Activated CD8-positive, alpha-beta memory T cell treated with anti-CD3 and anti-CD28 coated beads for 4 hours (primary cell): ENCODE measurements around the gene CEPT1.

Experiments
- DNase-seq, 2 donors: peaks; one replicate each; pipeline ENCODE4 v3.0.0-alpha.2; 2020; ENCODE audit warnings: low read depth in 2 of 2

The CEPT1 gene

DNA sequence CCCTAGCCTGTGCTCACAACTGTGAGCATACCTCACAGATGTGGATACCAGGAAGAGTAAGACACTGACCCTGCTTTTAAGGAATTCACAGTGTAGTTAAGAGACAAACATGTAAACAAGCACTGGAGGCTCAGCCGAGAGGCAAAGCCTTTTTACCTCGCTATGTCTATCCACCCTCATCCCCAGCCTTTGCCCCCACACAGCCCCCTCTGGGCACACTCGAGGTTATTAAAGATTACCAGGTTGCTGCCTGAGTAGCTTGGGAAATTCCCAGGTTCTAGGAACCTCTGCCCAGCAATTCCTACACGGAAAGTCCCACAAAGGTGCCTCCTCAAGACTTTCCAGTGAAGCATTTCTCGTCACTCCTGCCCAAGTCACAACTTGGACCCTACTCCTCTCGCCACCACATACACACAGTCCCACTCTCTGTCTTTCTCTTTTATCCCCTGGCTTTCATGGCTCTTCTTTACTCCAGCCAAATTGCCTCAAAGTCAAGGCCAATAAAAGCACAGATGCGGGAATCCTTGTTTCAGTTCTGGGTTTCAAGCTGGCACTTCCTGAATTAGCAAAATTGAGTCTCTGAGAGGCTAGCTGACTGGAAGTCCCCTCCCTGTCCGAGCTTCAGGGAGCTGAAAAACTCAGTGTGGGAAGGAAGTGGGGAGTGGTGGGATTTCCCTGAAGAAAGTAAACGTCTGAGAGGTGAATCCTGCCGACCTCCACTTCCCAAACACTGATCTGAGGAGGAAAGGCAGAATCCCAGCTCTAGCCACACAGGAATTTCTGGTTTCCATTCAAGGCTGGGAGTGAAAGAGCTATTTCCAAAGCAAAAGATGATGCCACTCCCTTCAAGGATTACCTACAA lies 52.9 kb downstream of the CEPT1 start:
- DNase-seq = no peak

GRCh38 chr1:111193712-111194480 lies 53.9 kb downstream of the CEPT1 start:
- DNase-seq = no peak

- no peak for DNase-seq
These were observed 55.1 kb downstream of the CEPT1 start for GRCh38 chr1:111195002-111195684.

DNA sequence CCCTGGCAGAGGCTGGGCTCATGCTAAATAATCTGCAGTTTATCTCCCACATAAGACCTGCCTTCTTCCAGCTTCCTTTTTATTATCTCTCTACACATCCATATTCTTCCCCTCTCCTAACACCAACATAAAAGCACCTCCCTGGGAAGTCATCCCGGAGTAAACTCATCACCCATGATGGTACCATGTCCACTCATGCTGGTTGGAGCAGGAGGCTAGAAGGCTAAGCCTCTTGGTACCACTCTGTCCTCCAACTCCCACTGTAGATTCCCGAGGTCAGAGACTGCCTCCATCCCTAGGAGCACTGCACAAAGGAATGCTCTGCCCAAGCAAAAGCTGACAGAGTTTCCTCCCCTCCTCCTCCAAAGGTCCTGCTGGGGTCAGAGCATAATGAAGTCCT lies 56.2 kb downstream of the CEPT1 start:
- no peak for DNase-seq

DNA sequence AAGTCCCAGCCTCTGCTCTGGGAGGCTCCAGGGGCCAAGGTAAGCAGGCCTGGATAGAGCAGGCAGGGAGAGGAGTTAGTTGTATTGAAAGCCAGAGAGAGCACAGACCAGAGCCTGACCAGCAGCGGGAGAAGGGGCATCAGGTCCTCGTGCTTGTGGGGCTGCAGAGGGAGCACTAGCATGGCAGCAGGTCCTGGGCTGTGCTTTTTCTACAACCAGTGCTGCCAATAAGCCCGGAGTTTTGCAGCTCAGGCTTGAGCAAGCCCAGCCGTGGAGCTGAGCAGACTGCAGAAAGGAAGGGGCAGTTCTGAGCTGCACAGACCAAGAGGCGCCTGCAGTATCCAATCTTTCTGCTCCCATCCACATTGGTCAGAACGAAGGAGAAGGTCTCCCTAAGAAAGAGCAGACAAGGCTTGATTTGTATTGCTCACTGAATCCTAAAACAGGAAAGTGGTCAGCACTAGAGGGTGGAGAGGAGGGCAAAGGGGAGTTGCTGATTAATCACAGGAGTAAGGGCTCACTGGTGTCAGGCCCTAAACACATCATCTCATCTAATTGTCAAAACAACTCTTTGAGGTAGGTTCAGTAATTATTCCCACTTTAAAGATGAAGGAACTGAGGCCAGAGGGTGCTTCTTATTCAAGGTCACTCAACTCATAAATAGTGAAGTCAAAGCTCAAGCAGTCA lies 57.7 kb downstream of the CEPT1 start:
- DNase-seq = no peak

GRCh38 chr1:111198836-111199235 lies 58.8 kb downstream of the CEPT1 start:
- DNase-seq = no peak

DNA sequence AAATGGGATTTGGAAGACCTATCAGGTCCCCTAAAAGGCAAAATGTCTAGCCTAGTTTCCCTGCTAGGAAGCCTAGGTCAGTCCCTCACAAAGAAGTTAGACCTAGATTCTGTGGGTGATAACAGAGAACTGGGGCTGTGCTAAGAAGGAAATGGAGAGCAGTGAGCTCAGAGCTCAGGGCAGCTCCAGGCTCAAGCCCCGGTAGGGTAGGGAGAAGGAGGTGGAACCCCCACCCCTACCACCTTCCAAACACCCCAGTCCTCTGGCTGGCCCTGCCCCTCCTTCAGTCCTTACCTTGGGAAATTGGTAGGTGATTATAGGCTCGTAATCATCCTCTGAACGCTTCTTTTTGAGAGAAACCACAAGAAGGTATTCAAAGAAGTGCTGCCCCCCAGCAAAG lies 59.3 kb downstream of the CEPT1 start:
- no peak for DNase-seq

GRCh38 chr1:111199881-111200801 lies 60.1 kb downstream of the CEPT1 start, which contains the start of gene DENND2D:
Gene DENND2D, minus strand, starts transcription at chr1:111200646. Its CDS starts 187 bp downstream, at chr1:111200459.
- no peak for DNase-seq

- DNase-seq = no peak
These were observed 60.8 kb downstream of the CEPT1 start for GRCh38 chr1:111200802-111201161.

GRCh38 chr1:111201275-111202090 lies 61.5 kb downstream of the CEPT1 start:
- no peak for DNase-seq

GRCh38 chr1:111202366-111202706 lies 62.3 kb downstream of the CEPT1 start:
- DNase-seq = no peak

DNA sequence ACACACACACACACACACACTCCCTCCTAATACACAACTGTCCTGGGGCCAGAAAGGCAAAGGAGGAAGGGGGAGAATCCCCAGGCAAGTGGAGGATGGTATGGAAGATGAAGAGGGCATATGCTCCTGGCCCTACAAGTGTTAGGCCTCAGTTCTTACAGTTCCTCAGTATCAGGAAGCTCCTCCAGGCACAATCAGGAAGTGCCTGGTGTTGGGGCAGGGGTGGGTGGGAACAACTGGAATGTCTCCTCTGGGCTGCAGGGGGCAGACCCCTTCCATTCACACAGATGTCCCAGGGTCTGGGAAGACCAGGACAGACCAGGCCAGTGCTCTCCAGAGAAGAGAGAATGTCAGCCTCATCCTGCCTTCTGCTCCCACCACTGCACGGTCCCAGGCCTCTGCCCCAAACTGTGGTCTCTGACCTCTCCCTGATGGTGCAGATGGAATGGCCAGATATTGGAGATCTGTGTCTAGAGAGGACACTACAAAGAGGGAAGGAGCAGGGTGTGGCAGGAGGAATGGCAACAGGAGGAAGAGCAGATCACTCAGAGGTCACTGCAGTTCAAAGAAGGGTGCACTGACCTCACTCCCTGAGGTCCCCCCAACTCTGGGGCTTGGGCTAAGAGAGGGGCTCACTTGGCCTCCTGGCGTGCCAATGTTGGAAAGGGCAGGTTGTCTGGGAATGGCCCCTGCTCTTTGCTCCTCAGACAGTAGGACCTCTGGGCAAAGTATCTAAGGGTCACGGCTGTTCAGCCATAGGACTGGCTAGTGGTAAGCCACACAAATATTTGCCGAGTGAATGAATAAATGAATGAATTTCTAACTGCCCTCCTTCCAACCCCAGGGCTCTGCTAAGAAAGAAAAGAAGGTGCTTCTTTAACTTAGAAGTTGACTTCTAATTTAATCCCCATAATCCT lies 62.9 kb downstream of the CEPT1 start:
- DNase-seq = no peak

DNA sequence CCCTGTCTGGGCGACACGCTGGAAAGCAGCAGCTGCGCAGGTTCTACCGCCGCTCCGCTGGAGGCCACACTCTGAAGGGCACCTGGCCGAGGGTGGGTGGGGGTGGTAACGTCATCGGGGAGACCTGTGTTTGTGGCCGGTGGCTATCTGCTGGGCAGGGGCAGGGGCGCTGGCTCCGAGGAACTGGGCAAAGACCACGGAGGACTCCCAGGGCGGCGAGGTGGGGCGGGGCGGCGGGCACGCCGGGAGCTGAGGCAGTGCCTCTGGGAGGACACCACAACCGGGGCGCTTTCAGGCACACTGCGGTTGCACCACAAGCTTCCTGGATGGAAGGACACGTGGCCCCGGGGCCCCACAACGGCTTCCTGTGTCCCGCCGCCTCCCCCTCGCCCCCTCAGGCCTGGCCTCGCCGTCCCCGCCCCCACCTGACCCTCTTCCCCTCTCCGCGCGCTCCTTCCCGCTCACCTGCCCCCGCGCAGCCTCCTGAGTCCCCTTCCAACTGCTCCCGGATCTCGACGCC lies 63.7 kb downstream of the CEPT1 start:
- peak; percentile 59 to 78 for DNase-seq

DNA sequence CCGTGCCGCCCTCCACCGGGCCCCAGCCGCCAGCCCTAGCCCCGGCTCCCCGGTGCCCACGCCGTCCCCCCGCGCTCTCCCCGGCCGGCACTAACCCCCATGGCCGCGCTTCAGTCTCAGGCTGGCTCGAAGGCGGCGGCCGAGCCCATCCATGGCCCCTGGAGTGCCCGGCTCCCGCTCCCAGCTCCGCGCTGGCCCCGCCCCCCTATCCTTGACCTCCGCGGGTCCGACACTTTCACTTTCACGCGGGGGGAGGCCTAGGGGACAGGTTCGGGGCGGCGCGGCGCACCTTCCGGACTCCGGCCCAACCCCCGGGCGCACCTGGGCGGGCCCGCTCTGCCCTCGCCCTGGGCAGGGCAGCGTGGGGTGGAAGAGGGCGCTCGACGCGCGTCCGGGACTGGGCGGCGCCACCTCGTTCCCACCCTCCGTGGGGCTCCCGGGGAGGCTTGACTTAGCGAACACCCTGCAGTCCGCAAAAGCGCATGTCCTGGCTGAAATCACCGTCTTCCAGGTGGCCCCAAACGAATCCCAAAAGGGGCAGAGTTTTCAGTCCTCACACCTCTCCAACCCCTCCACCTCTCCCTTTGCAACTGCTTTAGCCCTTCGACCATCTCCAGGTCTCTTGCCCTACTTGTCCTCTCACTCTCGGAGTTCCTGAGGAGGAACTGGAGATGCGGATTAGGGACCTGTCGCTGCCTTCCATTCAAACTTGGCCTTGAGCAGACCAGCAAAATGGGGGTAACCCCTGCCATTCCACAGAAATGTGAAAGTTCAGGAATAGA lies 64.4 kb downstream of the CEPT1 start:
- peak in 1 of 2 donors; percentile 53 for DNase-seq

GRCh38 chr1:111204983-111205713 lies 65.1 kb downstream of the CEPT1 start:
- DNase-seq = no peak

DNA sequence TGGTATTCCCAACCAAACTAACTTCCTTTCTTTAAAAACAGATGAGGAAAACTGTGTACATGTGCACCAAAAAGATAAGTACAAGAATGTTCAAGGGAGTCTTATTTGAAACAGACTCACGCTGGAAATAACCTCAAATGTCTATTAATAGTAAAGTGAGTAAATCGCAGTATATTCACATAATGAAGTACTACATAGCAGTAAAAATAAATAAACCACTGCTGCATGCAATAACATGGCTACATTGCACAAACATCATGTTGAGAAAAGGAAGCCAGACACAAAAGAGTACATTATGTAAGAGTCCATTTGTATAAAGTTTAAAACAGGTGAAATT lies 65.7 kb downstream of the CEPT1 start:
- no peak for DNase-seq

DNA sequence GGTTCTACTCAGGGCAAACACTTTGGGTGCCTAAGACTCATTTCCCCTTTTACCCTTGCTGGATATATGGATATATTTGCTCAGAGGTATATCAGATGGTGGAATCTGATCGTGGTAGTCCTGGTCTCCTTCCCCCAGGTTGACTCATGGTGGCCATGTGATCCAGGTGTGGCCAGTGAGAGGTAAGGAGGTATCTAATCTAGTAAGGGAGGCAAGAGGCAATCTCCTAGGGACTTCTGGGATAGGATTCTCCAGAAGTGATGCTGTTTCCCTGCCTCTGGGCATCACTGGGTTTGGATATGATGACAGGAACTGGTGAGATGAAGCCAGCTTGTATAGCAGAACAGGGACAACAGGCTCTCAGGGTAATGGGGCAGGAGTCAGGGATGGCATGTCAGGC lies 68.9 kb downstream of the CEPT1 start:
- no peak for DNase-seq
